ENCODE results near the gene DNAH17. TPM values are rescaled to one million over a fixed set of nuclear protein-coding genes. Genes with fewer than 3 reads are reported as not detected.

DNAH17 gene
- total and polyA plus RNA-seq, 2 of the 8 experiments (the other 6 are each of a cell fraction or from before 2014, with no cell fraction given), result 0.14 to 0.67 TPM

- Histone ChIP-seq H3K4me1 (replicated peaks in 1 of 4; ENCODE audit: control insufficient read depth in 3 of 4, insufficient read depth in 4 of 4, low read length in 3 of 4) (peaks cover 3 to 9% (median 8%) of the 10 kb centered on the region in 4 experiments), H3K27me3 (replicated peaks in 1 of 4; ENCODE audit: control insufficient read depth in 3 of 4, extremely low read depth in 1 of 4, insufficient read depth in 3 of 4, low read length in 3 of 4) (no peaks in the 10 kb centered on the region), H3K56ac (replicated peaks; ENCODE audit: insufficient read length, low read depth, low read length) (no peak overlapping the region), H3K23me2 (ENCODE audit: low read depth, low read length) (no peaks in the 10 kb centered on the region), H3K4me3 (ENCODE audit: extremely low read depth in 1 of 4, insufficient read depth in 2 of 4, low read depth in 3 of 4, low read length in 4 of 4) (no peak overlapping the region), H3K27ac (ENCODE audit: low read depth, low read length) (no peak overlapping the region), H2BK5ac (ENCODE audit: low read depth, low read length) (no peak overlapping the region), H2BK12ac (ENCODE audit: low read depth, low read length) (no peak overlapping the region), H3K23ac (ENCODE audit: insufficient read length) (no peak overlapping the region), H2AK5ac (ENCODE audit: low read depth, low read length) (no peak overlapping the region), H3K18ac (ENCODE audit: extremely low read depth, low read length) (no peak overlapping the region), H4K91ac (replicated peaks; ENCODE audit: insufficient read length, low read length) (no peak overlapping the region), H3K36me3 (ENCODE audit: control insufficient read depth in 2 of 4, insufficient read depth in 4 of 4, low read length in 3 of 4) (no peaks in the 10 kb centered on the region), H2BK15ac (ENCODE audit: low read length) (no peak overlapping the region), H4K20me1 (replicated peaks in 1 of 2; ENCODE audit: control insufficient read depth in 1 of 2, insufficient read depth in 2 of 2, low read length in 2 of 2) (no peaks in the 10 kb centered on the region), H3K4me2 (ENCODE audit: insufficient read depth in 1 of 2, low read depth in 2 of 2, low read length in 2 of 2) (no peak overlapping the region), H3K79me1 (ENCODE audit: low read depth, low read length) (no peaks in the 10 kb centered on the region), H2BK120ac (replicated peaks; ENCODE audit: low read depth, low read length) (no peak overlapping the region), H2AFZ (ENCODE audit: low read length) (no peak overlapping the region), H4K5ac (ENCODE audit: insufficient read length, low read depth, low read length) (no peak overlapping the region), H3K14ac (ENCODE audit: insufficient read length) (no peak overlapping the region), H2BK20ac (ENCODE audit: low read length) (no peak overlapping the region), H3K79me2 (ENCODE audit: control insufficient read depth in 1 of 2, insufficient read depth in 2 of 2, low read length in 2 of 2) (no peaks in the 10 kb centered on the region), H3K4ac (replicated peaks; ENCODE audit: insufficient read length, low read depth, low read length) (no peak overlapping the region), H3K9me3 (ENCODE audit: insufficient read depth in 2 of 2, low read depth in 1 of 2, low read length in 1 of 2) (no peaks in the 10 kb centered on the region), H3K9ac (replicated peaks in 1 of 4; ENCODE audit: extremely low read depth in 1 of 4, low read depth in 3 of 4, low read length in 3 of 4) (no peak overlapping the region), H4K8ac (ENCODE audit: extremely low read depth, insufficient read depth, low read length) (no peak overlapping the region)
- WGBS, 2 experiments (ENCODE audit: extremely low coverage in 1 of 2, insufficient coverage in 1 of 2, insufficient read length in 1 of 2, insufficient replicate concordance in 2 of 2, low coverage in 1 of 2, low lambda C conversion rate in 2 of 2, missing lambda C conversion rate in 1 of 2), result 87 to 100% methylated on average over 1 to 6 of the region's 6 CpGs
- no peak for FAIRE-seq
- POLR2A ChIA-PET (ENCODE audit: partially characterized antibody), result no interaction called here
- CTCF ChIA-PET (ENCODE audit: partially characterized antibody), result interaction anchor here (0.6 to 2.0 kb wide), 2 partner anchors 11 to 96 kb away, joined by 3 to 6 read pairs; no protein-coding TSS in a partner anchor
- TF ChIP-seq TCF12 (IDR thresholded peaks at IDR 0.05; ENCODE audit: low read depth, low read length), result no peak
- TF ChIP-seq SIRT6 (IDR thresholded peaks at IDR 0.05; ENCODE audit: low read length), result no peak
- TF ChIP-seq GABPA (IDR thresholded peaks at IDR 0.05; ENCODE audit: borderline replicate concordance, insufficient read depth, low read length), result no peak
- no peak for TF ChIP-seq CTBP2 (IDR thresholded peaks at IDR 0.05; ENCODE audit: borderline replicate concordance, insufficient read depth, insufficient read length, low read length)
- TF ChIP-seq EGR1 (IDR thresholded peaks at IDR 0.05; ENCODE audit: borderline replicate concordance, low read depth, low read length), result no peak
- no peak for TF ChIP-seq FOSL1 (IDR thresholded peaks at IDR 0.05; ENCODE audit: insufficient read depth, low read depth, low read length)
- no peak for TF ChIP-seq JUN (IDR thresholded peaks at IDR 0.05; ENCODE audit: low read depth, low read length)
- no peak for TF ChIP-seq CEBPB (IDR thresholded peaks at IDR 0.05; ENCODE audit: low read depth, low read length)
- no peak for TF ChIP-seq TBP (IDR thresholded peaks at IDR 0.05; ENCODE audit: low read depth, low read length)
- no peak for TF ChIP-seq RFX5 (IDR thresholded peaks at IDR 0.05; ENCODE audit: borderline replicate concordance, low read depth, low read length)
- no peak for TF ChIP-seq BCL11A (IDR thresholded peaks at IDR 0.05; ENCODE audit: low read depth in 2 of 2, low read length in 2 of 2)
- TF ChIP-seq POLR2A (IDR thresholded peaks at IDR 0.05; ENCODE audit: control extremely low read depth in 1 of 2, low read depth in 2 of 2, low read length in 2 of 2), result no peak
- no peak for DNase-seq (ENCODE audit: low read depth in 1 of 2, low spot score in 2 of 2)
These were observed 15.8 kb upstream of the DNAH17 start for GRCh38 chr17:78592991-78593329.
